ENCODE measurements around the gene C1QL4.

Gene C1QL4

GRCh38 chr12:49298160-49298559 is 38.8 kb downstream of the C1QL4 start:
- peaks cover 64% of the 10 kb centered on the region for H3K27me3 Mint-ChIP-seq
- no peak overlapping the region for H3K27ac Mint-ChIP-seq (ENCODE audit: low read depth)
- ATAC-seq (replicated peaks; ENCODE audit: extremely low read depth, poor library complexity, severe bottlenecking): no peak
- H3K4me3 Mint-ChIP-seq: peak overlapping the region; percentile 13
- H3K4me1 Mint-ChIP-seq: peaks cover 6% of the 10 kb centered on the region
- no peaks in the 10 kb centered on the region for H3K36me3 Mint-ChIP-seq (ENCODE audit: insufficient read depth)
- H3K9me3 Mint-ChIP-seq: no peaks in the 10 kb centered on the region
- no peak for DNase-seq (ENCODE audit: low spot score in 2 of 2)

- H3K4me3 Mint-ChIP-seq: peak overlapping the region; percentile 13
- peaks cover 6% of the 10 kb centered on the region for H3K4me1 Mint-ChIP-seq
- H3K9me3 Mint-ChIP-seq: no peaks in the 10 kb centered on the region
- H3K27ac Mint-ChIP-seq (ENCODE audit: low read depth): no peak overlapping the region
- ATAC-seq (replicated peaks; ENCODE audit: extremely low read depth, poor library complexity, severe bottlenecking): no peak
- no peak for DNase-seq (ENCODE audit: low spot score in 2 of 2)
- H3K27me3 Mint-ChIP-seq: peaks cover 62% of the 10 kb centered on the region
- H3K36me3 Mint-ChIP-seq (ENCODE audit: insufficient read depth): no peaks in the 10 kb centered on the region
Observed at GRCh38 chr12:49297695-49298060, 39.3 kb downstream of the C1QL4 start.

DNA sequence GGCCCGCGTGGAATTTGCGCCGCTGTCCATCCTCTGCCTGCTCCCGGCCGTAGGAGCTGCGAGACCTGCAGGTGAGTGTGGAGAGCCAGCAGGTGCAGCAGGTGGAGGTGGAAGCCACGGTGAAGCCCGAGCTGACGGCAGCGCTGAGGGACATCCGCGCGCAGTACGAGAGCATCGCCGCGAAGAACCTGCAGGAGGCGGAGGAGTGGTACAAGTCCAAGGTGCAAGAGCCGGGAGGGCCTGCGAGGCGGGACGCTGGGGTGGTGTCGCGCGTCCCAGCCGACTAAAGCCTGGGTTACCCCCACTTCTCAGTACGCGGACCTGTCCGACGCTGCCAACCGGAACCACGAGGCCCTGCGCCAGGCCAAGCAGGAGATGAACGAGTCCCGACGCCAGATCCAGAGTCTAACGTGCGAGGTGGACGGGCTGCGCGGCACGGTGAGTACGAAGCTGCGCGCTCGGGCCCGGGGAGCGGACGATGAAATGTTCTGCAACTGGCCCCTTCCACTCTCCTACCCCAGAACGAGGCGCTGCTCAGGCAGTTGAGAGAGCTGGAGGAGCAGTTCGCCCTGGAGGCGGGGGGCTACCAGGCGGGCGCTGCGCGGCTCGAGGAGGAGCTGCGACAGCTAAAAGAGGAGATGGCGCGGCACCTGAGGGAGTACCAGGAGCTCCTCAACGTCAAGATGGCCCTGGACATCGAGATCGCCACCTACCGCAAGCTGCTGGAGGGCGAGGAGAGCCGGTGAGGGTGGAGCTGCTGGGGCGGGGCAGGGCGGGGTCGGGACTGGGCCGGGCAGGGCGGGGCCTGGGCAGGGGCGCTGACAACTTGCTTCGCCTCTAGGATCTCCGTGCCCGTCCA is 39.9 kb downstream of the C1QL4 start:
- peaks cover 58% of the 10 kb centered on the region for H3K27me3 Mint-ChIP-seq
- no peak for DNase-seq (ENCODE audit: low spot score in 2 of 2)
- no peaks in the 10 kb centered on the region for H3K36me3 Mint-ChIP-seq (ENCODE audit: insufficient read depth)
- no peak overlapping the region for H3K27ac Mint-ChIP-seq (ENCODE audit: low read depth)
- H3K9me3 Mint-ChIP-seq: no peaks in the 10 kb centered on the region
- ATAC-seq (replicated peaks; ENCODE audit: extremely low read depth, poor library complexity, severe bottlenecking): peak; percentile 61
- H3K4me1 Mint-ChIP-seq: peaks cover 6% of the 10 kb centered on the region
- peak overlapping the region; percentile 59 for H3K4me3 Mint-ChIP-seq

DNA sequence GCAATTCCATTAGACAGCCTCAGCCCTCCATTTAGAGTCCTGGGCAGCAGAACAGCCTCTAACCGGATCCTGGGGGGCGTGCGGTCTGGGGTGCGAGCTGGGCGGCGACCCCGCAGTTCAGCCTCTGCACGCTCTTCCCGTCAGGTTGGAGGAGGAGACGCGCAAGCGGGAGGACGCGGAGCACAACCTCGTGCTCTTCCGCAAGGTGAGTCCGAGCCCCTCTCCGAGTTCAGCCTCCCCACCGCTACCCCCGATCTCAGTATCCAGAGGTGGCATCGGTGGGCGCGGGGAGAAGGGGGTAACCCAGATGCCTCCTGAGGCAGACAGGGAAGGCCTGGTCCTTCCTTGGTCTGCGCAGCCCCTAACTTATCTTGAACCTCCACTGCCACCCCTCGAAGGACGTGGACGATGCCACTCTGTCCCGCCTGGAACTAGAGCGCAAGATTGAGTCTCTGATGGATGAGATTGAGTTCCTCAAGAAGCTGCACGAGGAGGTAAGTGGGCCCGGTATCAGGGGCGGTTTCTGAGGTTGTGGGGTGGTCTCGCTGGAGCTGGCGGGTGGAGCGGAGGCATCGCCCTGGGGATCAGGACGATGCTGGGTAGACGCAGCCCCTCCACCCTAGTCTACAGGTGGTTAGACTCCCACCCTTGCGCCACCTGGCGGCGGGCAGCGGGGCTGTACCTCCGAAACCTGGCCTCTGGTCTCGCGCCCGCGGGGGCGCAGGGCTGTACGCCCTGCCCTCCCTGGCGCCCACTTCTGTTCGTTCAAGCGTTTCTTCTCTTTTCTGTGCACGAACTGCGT is 40.8 kb downstream of the C1QL4 start:
- H3K4me1 Mint-ChIP-seq: no peaks in the 10 kb centered on the region
- DNase-seq (ENCODE audit: low spot score in 2 of 2): peak; percentile 31 to 46
- H3K36me3 Mint-ChIP-seq (ENCODE audit: insufficient read depth): no peaks in the 10 kb centered on the region
- peak; percentile 73 for ATAC-seq (replicated peaks; ENCODE audit: extremely low read depth, poor library complexity, severe bottlenecking)
- peaks cover 66% of the 10 kb centered on the region for H3K27me3 Mint-ChIP-seq
- peak overlapping the region; percentile 59 for H3K4me3 Mint-ChIP-seq
- H3K27ac Mint-ChIP-seq (ENCODE audit: low read depth): no peak overlapping the region
- H3K9me3 Mint-ChIP-seq: no peaks in the 10 kb centered on the region

GRCh38 chr12:49295082-49295936 is 41.7 kb downstream of the C1QL4 start, which contains the start of gene PRPH:
Gene PRPH, plus strand, starts transcription at chr12:49295147. Its CDS starts 54 bp downstream, at chr12:49295201.
- H3K9me3 Mint-ChIP-seq: no peaks in the 10 kb centered on the region
- no peak within 1 kb of the TSS for H3K27ac Mint-ChIP-seq (ENCODE audit: low read depth)
- H3K36me3 Mint-ChIP-seq (ENCODE audit: insufficient read depth): no peaks in the 10 kb centered on the region
- DNase-seq (ENCODE audit: low spot score in 2 of 2): no peak
- ATAC-seq (replicated peaks; ENCODE audit: extremely low read depth, poor library complexity, severe bottlenecking): no peak
- H3K27me3 Mint-ChIP-seq: peaks cover 71% of the 10 kb centered on the region
- H3K4me3 Mint-ChIP-seq: no peak within 1 kb of the TSS
- no peaks in the 10 kb centered on the region for H3K4me1 Mint-ChIP-seq

GRCh38 chr12:49294804-49295081 is 42.2 kb downstream of the C1QL4 start:
- no peak for ATAC-seq (replicated peaks; ENCODE audit: extremely low read depth, poor library complexity, severe bottlenecking)
- H3K27ac Mint-ChIP-seq (ENCODE audit: low read depth): no peak overlapping the region

GRCh38 chr12:49294086-49294803 is 42.7 kb downstream of the C1QL4 start:
- Mint-ChIP-seq H3K9me3 (no peaks in the 10 kb centered on the region), H3K36me3 (ENCODE audit: insufficient read depth) (no peaks in the 10 kb centered on the region), H3K4me1 (no peaks in the 10 kb centered on the region), H3K27ac (ENCODE audit: low read depth) (no peak overlapping the region), H3K27me3 (peaks cover 70% of the 10 kb centered on the region), H3K4me3 (no peak overlapping the region)
- DNase-seq (ENCODE audit: low spot score in 2 of 2) (no peak), ATAC-seq (replicated peaks; ENCODE audit: extremely low read depth, poor library complexity, severe bottlenecking) (no peak)

More at GRCh38 chr12:49294804-49295081, 42.2 kb downstream of the C1QL4 start:
- no peak for DNase-seq (ENCODE audit: low spot score in 2 of 2)
- H3K4me3 Mint-ChIP-seq: no peak overlapping the region
- H3K36me3 Mint-ChIP-seq (ENCODE audit: insufficient read depth): no peaks in the 10 kb centered on the region
- no peaks in the 10 kb centered on the region for H3K4me1 Mint-ChIP-seq
- H3K9me3 Mint-ChIP-seq: no peaks in the 10 kb centered on the region
- peaks cover 71% of the 10 kb centered on the region for H3K27me3 Mint-ChIP-seq

DNA sequence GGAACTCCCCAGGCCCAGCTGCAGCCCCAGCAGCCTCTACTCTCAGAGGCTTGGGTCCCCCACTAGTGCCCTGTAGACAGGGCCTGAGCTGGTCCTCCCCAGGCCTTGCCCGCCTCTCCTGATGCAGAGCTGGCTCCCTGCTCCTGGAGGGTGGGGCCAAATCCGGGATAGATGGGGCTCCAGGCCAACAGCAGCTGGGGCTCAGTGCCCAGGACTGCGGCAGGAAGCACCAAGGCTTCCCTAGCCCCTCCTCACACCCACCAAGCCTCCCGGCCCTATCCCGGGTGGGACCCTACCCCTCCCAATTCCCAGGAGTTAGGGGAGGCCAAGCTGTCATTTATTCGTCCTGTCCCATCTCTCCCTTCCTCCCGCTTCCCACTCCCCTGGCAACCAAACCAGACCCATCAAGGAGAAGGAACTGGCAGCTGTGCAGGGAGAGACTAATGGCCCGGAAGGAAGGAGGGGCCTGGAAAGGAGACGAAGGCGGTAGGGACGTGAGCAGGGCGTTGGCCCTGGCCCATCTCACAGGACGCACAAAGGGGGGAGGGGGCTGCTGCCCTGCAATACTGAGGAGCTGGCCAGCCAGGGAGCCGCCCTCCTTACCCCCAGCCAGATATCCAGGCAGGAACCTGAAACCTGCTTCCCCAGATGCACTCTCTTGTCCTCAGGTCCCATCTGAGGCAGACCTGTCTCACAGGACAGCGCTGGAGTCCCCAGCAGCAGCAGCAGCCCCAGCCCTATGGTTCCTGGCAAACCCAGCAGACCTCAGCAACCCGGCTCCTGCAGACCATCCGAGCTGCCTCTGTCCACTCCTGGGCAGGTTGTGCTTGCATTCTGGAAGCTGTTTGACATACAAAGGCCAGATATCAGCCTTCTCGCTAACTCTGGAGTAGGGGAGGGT is 43.7 kb downstream of the C1QL4 start:
- H3K4me3 Mint-ChIP-seq: no peak overlapping the region
- no peaks in the 10 kb centered on the region for H3K4me1 Mint-ChIP-seq
- no peaks in the 10 kb centered on the region for H3K9me3 Mint-ChIP-seq
- DNase-seq (ENCODE audit: low spot score in 2 of 2) (no peak), ATAC-seq (replicated peaks; ENCODE audit: extremely low read depth, poor library complexity, severe bottlenecking) (no peak)
- H3K27ac Mint-ChIP-seq (ENCODE audit: low read depth): no peak overlapping the region
- H3K36me3 Mint-ChIP-seq (ENCODE audit: insufficient read depth): no peaks in the 10 kb centered on the region
- peaks cover 69% of the 10 kb centered on the region for H3K27me3 Mint-ChIP-seq

- Mint-ChIP-seq H3K4me3 (no peak overlapping the region), H3K27ac (ENCODE audit: low read depth) (no peak overlapping the region), H3K9me3 (no peaks in the 10 kb centered on the region), H3K4me1 (no peaks in the 10 kb centered on the region), H3K36me3 (ENCODE audit: insufficient read depth) (peaks cover 3% of the 10 kb centered on the region), H3K27me3 (peaks cover 69% of the 10 kb centered on the region)
- ATAC-seq (replicated peaks; ENCODE audit: extremely low read depth, poor library complexity, severe bottlenecking) (no peak), DNase-seq (ENCODE audit: low spot score in 2 of 2) (no peak)
Observed at GRCh38 chr12:49292729-49293055, 44.3 kb downstream of the C1QL4 start.

- H3K27ac Mint-ChIP-seq (ENCODE audit: low read depth): no peak overlapping the region
- peaks cover 3% of the 10 kb centered on the region for H3K36me3 Mint-ChIP-seq (ENCODE audit: insufficient read depth)
- ATAC-seq (replicated peaks; ENCODE audit: extremely low read depth, poor library complexity, severe bottlenecking) (no peak), DNase-seq (ENCODE audit: low spot score in 2 of 2) (no peak)
- no peaks in the 10 kb centered on the region for H3K4me1 Mint-ChIP-seq
- H3K27me3 Mint-ChIP-seq: peaks cover 71% of the 10 kb centered on the region
- no peaks in the 10 kb centered on the region for H3K9me3 Mint-ChIP-seq
- H3K4me3 Mint-ChIP-seq: no peak overlapping the region
Observed at GRCh38 chr12:49288922-49289555, 47.9 kb downstream of the C1QL4 start.

GRCh38 chr12:49288412-49288853 is 48.6 kb downstream of the C1QL4 start:
- Mint-ChIP-seq H3K9me3 (no peaks in the 10 kb centered on the region), H3K27me3 (peaks cover 70% of the 10 kb centered on the region), H3K36me3 (ENCODE audit: insufficient read depth) (peaks cover 3% of the 10 kb centered on the region), H3K4me1 (no peaks in the 10 kb centered on the region), H3K27ac (ENCODE audit: low read depth) (no peak overlapping the region), H3K4me3 (no peak overlapping the region)
- no peak for ATAC-seq (replicated peaks; ENCODE audit: extremely low read depth, poor library complexity, severe bottlenecking)
- peak; percentile 62 to 69 for DNase-seq (ENCODE audit: low spot score in 2 of 2)

Data from central memory CD8-positive, alpha-beta T cell (primary cell).